ENCODE data around the gene RSL1D1. TPM values are rescaled to one million over a fixed set of nuclear protein-coding genes. Genes with fewer than 3 reads are reported as not detected.

The RSL1D1 gene
- polyA plus RNA-seq, 1 donor from 2014 or later: 61.2 TPM

GRCh38 chr16:11796227-11797165 is 54.8 kb downstream of the RSL1D1 start:
- peak overlapping the region; percentile 86 for H3K4me3 ChIP-seq (ENCODE audit: low read length)
- peak overlapping the region; percentile 73 for H2AFZ ChIP-seq (ENCODE audit: low read depth, low read length)
- H4K20me1 ChIP-seq (ENCODE audit: insufficient read depth): no peaks in the 10 kb centered on the region
- H3K27me3 ChIP-seq (ENCODE audit: insufficient read depth, low read depth, low read length): no peaks in the 10 kb centered on the region
- H3K79me2 ChIP-seq (replicated peaks; ENCODE audit: insufficient read depth, low read length): peaks cover 44% of the 10 kb centered on the region
- no peaks in the 10 kb centered on the region for H3K9me2 ChIP-seq (ENCODE audit: insufficient read depth, low read length)
- TF ChIP-seq TAF1 (IDR thresholded peaks at IDR 0.05; ENCODE audit: low read depth) (no peak), SMC3 (conservative IDR thresholded peaks at IDR 0.05; ENCODE audit: poor library complexity) (no peak), POLR2AphosphoS5 (IDR thresholded peaks at IDR 0.05) (no peak), CTCF (IDR thresholded peaks at IDR 0.05; ENCODE audit: poor library complexity, severe bottlenecking) (no peak), EZH2 (IDR thresholded peaks at IDR 0.05; ENCODE audit: borderline replicate concordance, insufficient read depth, low read length, poor library complexity, severe bottlenecking) (no peak), EP300 (conservative IDR thresholded peaks at IDR 0.05; ENCODE audit: poor library complexity, severe bottlenecking) (no peak), RAD21 (conservative IDR thresholded peaks at IDR 0.05) (no peak), MXI1 (conservative IDR thresholded peaks at IDR 0.05; ENCODE audit: poor library complexity, severe bottlenecking) (no peak), REST (IDR thresholded peaks at IDR 0.05; ENCODE audit: borderline replicate concordance) (no peak)
- no peaks in the 10 kb centered on the region for H3F3A ChIP-seq (ENCODE audit: insufficient read depth, low read length, poor library complexity, severe bottlenecking)
- H3K9me3 ChIP-seq (ENCODE audit: low read length): no peaks in the 10 kb centered on the region
- H3K36me3 ChIP-seq (ENCODE audit: insufficient read depth, low read length): no peaks in the 10 kb centered on the region
- H3K4me2 ChIP-seq (ENCODE audit: low read length): peak overlapping the region; percentile 59
- peak overlapping the region; percentile 95 for H3K9ac ChIP-seq (ENCODE audit: low read length)
- H3K27ac ChIP-seq (ENCODE audit: low read length): peak overlapping the region; percentile 76

- Histone ChIP-seq H3K36me3 (ENCODE audit: insufficient read depth, low read length) (no peaks in the 10 kb centered on the region), H3K79me2 (replicated peaks; ENCODE audit: insufficient read depth, low read length) (peaks cover 49% of the 10 kb centered on the region), H3K9me2 (ENCODE audit: insufficient read depth, low read length) (no peaks in the 10 kb centered on the region), H3K9me3 (ENCODE audit: low read length) (no peaks in the 10 kb centered on the region), H3K27me3 (ENCODE audit: insufficient read depth, low read depth, low read length) (no peaks in the 10 kb centered on the region), H2AFZ (ENCODE audit: low read depth, low read length) (no peak overlapping the region), H4K20me1 (ENCODE audit: insufficient read depth) (no peaks in the 10 kb centered on the region), H3K4me3 (ENCODE audit: low read length) (peak overlapping the region; percentile 86), H3K27ac (ENCODE audit: low read length) (peak overlapping the region; percentile 76), H3F3A (ENCODE audit: insufficient read depth, low read length, poor library complexity, severe bottlenecking) (no peaks in the 10 kb centered on the region), H3K4me2 (ENCODE audit: low read length) (peak overlapping the region; percentile 59), H3K9ac (ENCODE audit: low read length) (peak overlapping the region; percentile 95)
- TF ChIP-seq CTCF (IDR thresholded peaks at IDR 0.05; ENCODE audit: poor library complexity, severe bottlenecking): no peak
- no peak for TF ChIP-seq MXI1 (conservative IDR thresholded peaks at IDR 0.05; ENCODE audit: poor library complexity, severe bottlenecking)
- no peak for TF ChIP-seq SMC3 (conservative IDR thresholded peaks at IDR 0.05; ENCODE audit: poor library complexity)
- TF ChIP-seq EZH2 (IDR thresholded peaks at IDR 0.05; ENCODE audit: borderline replicate concordance, insufficient read depth, low read length, poor library complexity, severe bottlenecking): no peak
- TF ChIP-seq POLR2AphosphoS5 (IDR thresholded peaks at IDR 0.05): no peak
- TF ChIP-seq TAF1 (IDR thresholded peaks at IDR 0.05; ENCODE audit: low read depth): no peak
- TF ChIP-seq EP300 (conservative IDR thresholded peaks at IDR 0.05; ENCODE audit: poor library complexity, severe bottlenecking): no peak
- TF ChIP-seq RAD21 (conservative IDR thresholded peaks at IDR 0.05): no peak
- TF ChIP-seq REST (IDR thresholded peaks at IDR 0.05; ENCODE audit: borderline replicate concordance): no peak
These were observed 55.5 kb downstream of the RSL1D1 start for GRCh38 chr16:11795887-11796226.
